ENCODE results near the gene MAN2A2.
"Not testable (repeated sequence)": the region's sequence is repeated elsewhere in the genome, so short reads cannot be mapped to it uniquely, and the experiment has no call there.

MAN2A2 gene

GRCh38 chr15:90905306-90906180, 2.4 kb downstream of the MAN2A2 start:
- no peak for TF ChIP-seq CTCF (IDR thresholded peaks at IDR 0.05; ENCODE audit: low read depth, low read length, missing control alignments)
- H3K4me3 ChIP-seq (ENCODE audit: low read depth, low read length): no peak overlapping the region
- DNase-seq (ENCODE audit: low read depth): no peak

- TF ChIP-seq CTCF (IDR thresholded peaks at IDR 0.05; ENCODE audit: low read depth, low read length, missing control alignments): no peak
Observed at GRCh38 chr15:90906181-90906849, 3.2 kb downstream of the MAN2A2 start.

GRCh38 chr15:90907051-90907660, 4.1 kb downstream of the MAN2A2 start:
- no peak for DNase-seq (ENCODE audit: low read depth)
- no peak for TF ChIP-seq CTCF (IDR thresholded peaks at IDR 0.05; ENCODE audit: low read depth, low read length, missing control alignments)

More at GRCh38 chr15:90906181-90906849, 3.2 kb downstream of the MAN2A2 start:
- H3K4me3 ChIP-seq (ENCODE audit: low read depth, low read length): no peak overlapping the region
- DNase-seq (ENCODE audit: low read depth): no peak

GRCh38 chr15:90907838-90908507, 4.9 kb downstream of the MAN2A2 start:
- H3K4me3 ChIP-seq (ENCODE audit: low read depth, low read length): no peak overlapping the region
- TF ChIP-seq CTCF (IDR thresholded peaks at IDR 0.05; ENCODE audit: low read depth, low read length, missing control alignments): no peak
- no peak for DNase-seq (ENCODE audit: low read depth)

More at GRCh38 chr15:90907051-90907660, 4.1 kb downstream of the MAN2A2 start:
- H3K4me3 ChIP-seq (ENCODE audit: low read depth, low read length): no peak overlapping the region

- not testable (repeated sequence) for H3K4me3 ChIP-seq (ENCODE audit: low read depth, low read length); DNase-seq (ENCODE audit: low read depth)
Observed at GRCh38 chr15:90909449-90909848, 6.3 kb downstream of the MAN2A2 start.

- no peak for DNase-seq (ENCODE audit: low read depth)
- no peak overlapping the region for H3K4me3 ChIP-seq (ENCODE audit: low read depth, low read length)
- no peak for TF ChIP-seq CTCF (IDR thresholded peaks at IDR 0.05; ENCODE audit: low read depth, low read length, missing control alignments)
Observed at GRCh38 chr15:90909976-90910375, 6.9 kb downstream of the MAN2A2 start.
